H9 (cell line): ENCODE data around the gene MRPS14. TPM values are rescaled to one million over a fixed set of nuclear protein-coding genes. Genes with fewer than 3 reads are reported as not detected.
A peak's percentile ranks its signal among the peaks of the same experiment; 100 is the strongest.

Experiments used
- DNase-seq: peaks from one replicate; pipeline ENCODE4 v3.0.0-alpha.2; 2017
- H2AFZ ChIP-seq: one replicate; pipeline ENCODE4 v1.6.1; 2013; ENCODE audit warnings: mild to moderate bottlenecking, low read length, control low read depth, moderate library complexity
- H2AK5ac ChIP-seq: 2 replicates; pipeline ENCODE4 v1.6.1; 2013; ENCODE audit warnings: low read length, control low read depth, mixed read lengths; ENCODE audit not compliant: insufficient read length
- H2BK120ac ChIP-seq: one replicate; pipeline ENCODE4 v1.6.1; 2013; ENCODE audit warnings: low read depth, mild to moderate bottlenecking, low read length, control low read depth, inconsistent platforms; ENCODE audit not compliant: poor library complexity, severe bottlenecking
- H2BK12ac ChIP-seq: 2 replicates; pipeline ENCODE4 v1.6.1; 2013; ENCODE audit warnings: low read length, control low read depth, mixed read lengths, low read depth; ENCODE audit not compliant: insufficient read length
- H2BK15ac ChIP-seq: 2 replicates; pipeline ENCODE4 v1.6.1; 2013; ENCODE audit warnings: low read depth, low read length, control low read depth
- H2BK20ac ChIP-seq: one replicate; pipeline ENCODE4 v1.6.1; 2013; ENCODE audit warnings: low read depth, mild to moderate bottlenecking, low read length, control low read depth, inconsistent platforms; ENCODE audit not compliant: poor library complexity, severe bottlenecking
- H2BK5ac ChIP-seq: 2 replicates; pipeline ENCODE4 v1.6.1; 2013; ENCODE audit warnings: low read length, control low read depth, mixed read lengths; ENCODE audit not compliant: insufficient read length
- H3K14ac ChIP-seq: 2 replicates; pipeline ENCODE4 v1.6.1; 2013; ENCODE audit warnings: low read length, control low read depth; ENCODE audit not compliant: insufficient read depth
- H3K18ac ChIP-seq: 2 replicates; pipeline ENCODE4 v1.6.1; 2013; ENCODE audit warnings: low read depth, mild to moderate bottlenecking, mixed read lengths, low read length, control low read depth; ENCODE audit not compliant: insufficient read length
- H3K23ac ChIP-seq: 2 replicates; pipeline ENCODE4 v1.6.1; 2013; ENCODE audit warnings: low read length, control low read depth, mixed read lengths, low read depth; ENCODE audit not compliant: insufficient read length
- H3K23me2 ChIP-seq: 2 replicates; pipeline ENCODE4 v1.6.1; 2013; ENCODE audit warnings: low read depth, mild to moderate bottlenecking, mixed read lengths, low read length, control low read depth; ENCODE audit not compliant: insufficient read length, poor library complexity, severe bottlenecking
- H3K27ac ChIP-seq: 2 replicates; pipeline ENCODE4 v1.5.1; 2013; ENCODE audit warnings: low read length, control low read depth, mixed read lengths, low read depth; ENCODE audit not compliant: insufficient read length
- H3K27me3 ChIP-seq: 2 replicates; pipeline ENCODE4 v1.6.1; 2013; ENCODE audit warnings: low read length, control low read depth, inconsistent platforms; ENCODE audit not compliant: insufficient read depth
- H3K4ac ChIP-seq: 2 replicates; pipeline ENCODE4 v1.6.1; 2013; ENCODE audit warnings: low read depth, mild to moderate bottlenecking, control low read depth, inconsistent platforms, low read length, moderate library complexity
- H3K4me1 ChIP-seq: 2 replicates; pipeline ENCODE4 v1.6.1; 2013; ENCODE audit warnings: low read length, control low read depth, inconsistent platforms; ENCODE audit not compliant: insufficient read depth
- H3K4me2 ChIP-seq: 2 replicates; pipeline ENCODE4 v1.6.1; 2013; ENCODE audit warnings: low read length, control low read depth, mixed read lengths; ENCODE audit not compliant: insufficient read length, insufficient read depth
- H3K56ac ChIP-seq: 2 replicates; pipeline ENCODE4 v1.6.1; 2013; ENCODE audit warnings: low read depth, mild to moderate bottlenecking, mixed read lengths, low read length, control low read depth; ENCODE audit not compliant: insufficient read length
- H3K79me1 ChIP-seq: 2 replicates; pipeline ENCODE4 v1.6.1; 2013; ENCODE audit warnings: low read depth, mild to moderate bottlenecking, moderate library complexity, low read length, control low read depth, inconsistent platforms; ENCODE audit not compliant: insufficient read depth, poor library complexity, severe bottlenecking
- H3K79me2 ChIP-seq: 2 replicates; pipeline ENCODE4 v1.6.1; 2013; ENCODE audit warnings: low read length, control low read depth, inconsistent platforms; ENCODE audit not compliant: insufficient read depth
- H3K9ac ChIP-seq: 2 replicates; pipeline ENCODE4 v1.6.1; 2013; ENCODE audit warnings: low read length, control low read depth, mixed read lengths; ENCODE audit not compliant: insufficient read length; ENCODE audit errors: extremely low read depth
- H3K9me3 ChIP-seq: one replicate; pipeline ENCODE4 v1.6.1; 2013; ENCODE audit warnings: low read depth, low read length, inconsistent platforms; ENCODE audit not compliant: control insufficient read depth
- H3T11ph ChIP-seq: one replicate; pipeline ENCODE4 v1.6.1; 2013; ENCODE audit warnings: mild to moderate bottlenecking, low read length, control low read depth, inconsistent platforms
- H4K20me1 ChIP-seq: one replicate; pipeline ENCODE4 v1.6.1; 2013; ENCODE audit not compliant: control insufficient read depth, insufficient read length, insufficient read depth
- H4K5ac ChIP-seq: 2 replicates; pipeline ENCODE4 v1.6.1; 2013; ENCODE audit warnings: low read depth, mild to moderate bottlenecking, mixed read lengths, low read length, control low read depth; ENCODE audit not compliant: insufficient read length
- H4K8ac ChIP-seq: replicated peaks from 2 replicates; pipeline ENCODE4 v1.6.1; 2013; ENCODE audit warnings: low read length, control low read depth, mixed read lengths, low read depth; ENCODE audit not compliant: insufficient read length
- H4K91ac ChIP-seq: 2 replicates; pipeline ENCODE4 v1.6.1; 2013; ENCODE audit warnings: low read depth, mild to moderate bottlenecking, moderate library complexity, mixed read lengths, low read length, control low read depth; ENCODE audit not compliant: insufficient read length
- H3K27ac Mint-ChIP-seq, 3 experiments: 2 replicates in 2 of 3; 3 replicates in 1 of 3; pipeline ENCODE4 v1.8.0; 2020 to 2021; ENCODE audit warnings: mixed read lengths in 3 of 3, mild to moderate bottlenecking in 1 of 3, moderate library complexity in 1 of 3
- H3K27me3 Mint-ChIP-seq: 2 replicates; pipeline ENCODE4 v1.8.0; 2021; ENCODE audit warnings: low read depth, mild to moderate bottlenecking, moderate library complexity, mixed read lengths
- H3K36me3 Mint-ChIP-seq, 3 experiments: 2 replicates in 2 of 3; 3 replicates in 1 of 3; pipeline ENCODE4 v1.8.0; 2020 to 2021; ENCODE audit warnings: low read depth in 3 of 3, mixed read lengths in 3 of 3; ENCODE audit not compliant: insufficient read depth in 1 of 3
- H3K4me1 Mint-ChIP-seq, 2 experiments: 2 replicates each; pipeline ENCODE4 v1.8.0; 2020; ENCODE audit warnings: mixed read lengths in 2 of 2
- H3K4me3 Mint-ChIP-seq, 2 experiments: 2 replicates in 1 of 2; 3 replicates in 1 of 2; pipeline ENCODE4 v1.8.0; 2020 to 2021; ENCODE audit warnings: mild to moderate bottlenecking in 2 of 2, mixed read lengths in 2 of 2, moderate library complexity in 1 of 2
- H3K9me3 Mint-ChIP-seq, 2 experiments: 2 replicates in 1 of 2; 3 replicates in 1 of 2; pipeline ENCODE4 v1.8.0; 2020; ENCODE audit warnings: mild to moderate bottlenecking in 2 of 2, mixed read lengths in 2 of 2, moderate library complexity in 1 of 2
- WGBS: extraction: QIAGEN DNeasy Blood & Tissue Kit; methylation state at CpG from one replicate; pipeline ENCODE4 v1.1.7; 2013; ENCODE audit warnings: missing lambda C conversion rate, low lambda C conversion rate, mixed read lengths; ENCODE audit not compliant: insufficient read length; ENCODE audit errors: extremely low coverage; 5-methylcytosine and 5-hydroxymethylcytosine counted together
- total RNA-seq: library from RNA; stranded (reverse); gene quantifications from 2 replicates; pipeline ENCODE4 v1.2.1, GENCODE V29; 2021
- TF ChIP-seq, protein P1 (sequence below): fragments of 200-600 bp; sonication (generic); conservative IDR thresholded peaks from 3 replicates; pipeline ENCODE4 v1.8.0; 2021; ENCODE audit warnings: antibody characterized with exemption, mild to moderate bottlenecking

MRPS14 gene
- total RNA-seq, 1 experiment from 2014 or later = 30.6 TPM

DNA sequence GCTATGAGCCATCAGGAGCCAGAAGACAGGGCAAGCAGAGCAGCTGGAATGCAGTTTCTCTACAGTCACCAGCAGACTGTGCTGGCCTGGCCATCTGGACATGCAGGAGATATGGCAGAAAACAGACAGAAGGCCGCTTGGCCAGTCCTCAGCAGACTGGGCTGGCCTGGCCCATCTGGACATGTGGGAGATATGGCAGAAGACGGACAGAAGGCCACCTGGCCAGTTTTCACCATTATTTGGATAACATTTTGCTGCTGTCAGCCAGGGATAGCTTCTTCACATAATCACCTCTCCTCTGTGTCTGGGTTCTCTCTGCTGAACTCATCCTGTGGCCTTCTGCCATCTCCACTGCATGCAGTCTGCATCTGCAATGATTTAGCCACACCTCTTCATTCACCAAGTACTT is 48.5 kb downstream of the MRPS14 start:
- H3K9me3 ChIP-seq = no peaks in the 10 kb centered on the region
- no peak overlapping the region for H2BK15ac ChIP-seq
- no peak overlapping the region for H2AFZ ChIP-seq
- no peak overlapping the region for H3K9ac ChIP-seq
- no peak overlapping the region for H3K4ac ChIP-seq
- no peak overlapping the region for H3K18ac ChIP-seq
- H2BK20ac ChIP-seq = no peak overlapping the region
- WGBS = no CpG with 5 or more reads among the region's 2 CpGs
- H3T11ph ChIP-seq = no peak overlapping the region
- no peak overlapping the region for H3K27ac ChIP-seq
- H3K23ac ChIP-seq = no peak overlapping the region
- no peak overlapping the region for H3K56ac ChIP-seq
- H3K9me3 Mint-ChIP-seq = no peaks in the 10 kb centered on the region
- no peaks in the 10 kb centered on the region for H3K79me1 ChIP-seq
- no peak overlapping the region for H2BK5ac ChIP-seq
- H4K91ac ChIP-seq = no peak overlapping the region
- no peak overlapping the region for H2BK120ac ChIP-seq
- DNase-seq = no peak
- H3K27me3 Mint-ChIP-seq = no peaks in the 10 kb centered on the region
- no peak overlapping the region for H3K14ac ChIP-seq
- H3K4me2 ChIP-seq = no peak overlapping the region
- H3K23me2 ChIP-seq = no peaks in the 10 kb centered on the region
- no peak overlapping the region for H3K4me3 Mint-ChIP-seq
- no peaks in the 10 kb centered on the region for H3K79me2 ChIP-seq
- H2BK12ac ChIP-seq = no peak overlapping the region
- H4K20me1 ChIP-seq = no peaks in the 10 kb centered on the region
- H3K27ac Mint-ChIP-seq = peak overlapping the region in 2 of 3 experiments; percentile 42 to 47; a peak in 4 of 7 replicates
- no peak overlapping the region for H4K5ac ChIP-seq
- no peak overlapping the region for H2AK5ac ChIP-seq
- H3K4me1 ChIP-seq = no peaks in the 10 kb centered on the region
- TF ChIP-seq, protein P1, sequence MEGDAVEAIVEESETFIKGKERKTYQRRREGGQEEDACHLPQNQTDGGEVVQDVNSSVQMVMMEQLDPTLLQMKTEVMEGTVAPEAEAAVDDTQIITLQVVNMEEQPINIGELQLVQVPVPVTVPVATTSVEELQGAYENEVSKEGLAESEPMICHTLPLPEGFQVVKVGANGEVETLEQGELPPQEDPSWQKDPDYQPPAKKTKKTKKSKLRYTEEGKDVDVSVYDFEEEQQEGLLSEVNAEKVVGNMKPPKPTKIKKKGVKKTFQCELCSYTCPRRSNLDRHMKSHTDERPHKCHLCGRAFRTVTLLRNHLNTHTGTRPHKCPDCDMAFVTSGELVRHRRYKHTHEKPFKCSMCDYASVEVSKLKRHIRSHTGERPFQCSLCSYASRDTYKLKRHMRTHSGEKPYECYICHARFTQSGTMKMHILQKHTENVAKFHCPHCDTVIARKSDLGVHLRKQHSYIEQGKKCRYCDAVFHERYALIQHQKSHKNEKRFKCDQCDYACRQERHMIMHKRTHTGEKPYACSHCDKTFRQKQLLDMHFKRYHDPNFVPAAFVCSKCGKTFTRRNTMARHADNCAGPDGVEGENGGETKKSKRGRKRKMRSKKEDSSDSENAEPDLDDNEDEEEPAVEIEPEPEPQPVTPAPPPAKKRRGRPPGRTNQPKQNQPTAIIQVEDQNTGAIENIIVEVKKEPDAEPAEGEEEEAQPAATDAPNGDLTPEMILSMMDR = no peak
- no peaks in the 10 kb centered on the region for H3K27me3 ChIP-seq
- H3K36me3 Mint-ChIP-seq = peaks cover 35 to 87% (median 84%) of the 10 kb centered on the region in 3 experiments; a peak in 6 of 7 replicates
- H3K4me1 Mint-ChIP-seq = no peaks in the 10 kb centered on the region
- H4K8ac ChIP-seq = no peak overlapping the region
